HG02571 (cell line): ENCODE results near the gene GRIN3A.
"Not testable (repeated sequence)": the region's sequence is repeated elsewhere in the genome, so short reads cannot be mapped to it uniquely, and the experiment has no call there.

Experiments
- ATAC-seq: cut with Tn5 transposase; IDR thresholded peaks from one replicate; pipeline ENCODE4 v1.9.1; 2021; ENCODE audit warnings: mild to moderate bottlenecking, moderate library complexity; ENCODE audit not compliant: unreplicated experiment

The GRIN3A gene

GRCh38 chr9:101585740-101586139 is 152.7 kb downstream of the GRIN3A start:
- ATAC-seq: no peak

- no peak for ATAC-seq
Measured at GRCh38 chr9:101582553-101582952, 155.9 kb downstream of the GRIN3A start.

GRCh38 chr9:101579711-101580545 is 158.5 kb downstream of the GRIN3A start:
- no peak for ATAC-seq

GRCh38 chr9:101578378-101578777 is 160.1 kb downstream of the GRIN3A start:
- ATAC-seq: no peak

- ATAC-seq: no peak
Measured at GRCh38 chr9:101574731-101575333, 163.6 kb downstream of the GRIN3A start.

- no peak for ATAC-seq
Measured at GRCh38 chr9:101572316-101572715, 166.1 kb downstream of the GRIN3A start.

- ATAC-seq: no peak
Measured at GRCh38 chr9:101571114-101571513, 167.3 kb downstream of the GRIN3A start.

- ATAC-seq: no peak
Measured at GRCh38 chr9:101569741-101570501, 168.5 kb downstream of the GRIN3A start.

GRCh38 chr9:101567725-101568350 is 170.6 kb downstream of the GRIN3A start:
- no peak for ATAC-seq

- no peak for ATAC-seq
Measured at GRCh38 chr9:101566904-101567724, 171.3 kb downstream of the GRIN3A start.

GRCh38 chr9:101564252-101564651 is 174.2 kb downstream of the GRIN3A start:
- no peak for ATAC-seq

GRCh38 chr9:101562966-101563365 is 175.5 kb downstream of the GRIN3A start:
- no peak for ATAC-seq

GRCh38 chr9:101561740-101562139 is 176.7 kb downstream of the GRIN3A start:
- no peak for ATAC-seq

GRCh38 chr9:101549472-101550098 is 188.9 kb downstream of the GRIN3A start:
- ATAC-seq: not testable (repeated sequence)

- no peak for ATAC-seq
Measured at GRCh38 chr9:101543098-101543735, 195.2 kb downstream of the GRIN3A start.

GRCh38 chr9:101540069-101540468 is 198.4 kb downstream of the GRIN3A start:
- no peak for ATAC-seq

GRCh38 chr9:101536938-101537337 is 201.5 kb downstream of the GRIN3A start:
- no peak for ATAC-seq

- ATAC-seq: no peak
Measured at GRCh38 chr9:101536351-101536750, 202.1 kb downstream of the GRIN3A start.
